Adrenal gland (tissue), 5 donors: ENCODE results near the gene ANKS1B.

Experiments
- CTCF ChIP-seq, 6 experiments: fragments of 450-650 bp in 4 of 6; fragments of 200-600 bp in 2 of 6; sonication (generic) in 1 of 6; IDR thresholded peaks; 1 replicate in 5 of 6; 2 replicates in 1 of 6; pipeline versions ENCODE4 v1.5.1 to v1.8.0; 2016 to 2021; ENCODE audit warnings: antibody characterized with exemption in 6 of 6, mild to moderate bottlenecking in 2 of 6, moderate library complexity in 1 of 6
- POLR2A ChIP-seq, 2 donors: fragments of 450-650 bp; IDR thresholded peaks; one replicate each; pipeline ENCODE4 v1.6.1; 2017; ENCODE audit warnings: antibody characterized with exemption in 2 of 2, mild to moderate bottlenecking in 2 of 2, moderate library complexity in 1 of 2
- donor health status: DM: no; HTN: no; CAD: no.

- TF ChIP-seq CTCF (IDR thresholded peaks at IDR 0.05) (no peak), POLR2A (IDR thresholded peaks at IDR 0.05) (no peak)
Observed at GRCh38 chr12:98990648-98991047, 994.1 kb downstream of the ANKS1B start.
